Hepatic stellate cell (primary cell): Measurements from ENCODE around the gene LSM10.

Experiments used
- DNase-seq: peaks from one replicate; pipeline ENCODE4 v3.0.0; 2011; ENCODE audit warnings: low spot score

Gene LSM10

DNA sequence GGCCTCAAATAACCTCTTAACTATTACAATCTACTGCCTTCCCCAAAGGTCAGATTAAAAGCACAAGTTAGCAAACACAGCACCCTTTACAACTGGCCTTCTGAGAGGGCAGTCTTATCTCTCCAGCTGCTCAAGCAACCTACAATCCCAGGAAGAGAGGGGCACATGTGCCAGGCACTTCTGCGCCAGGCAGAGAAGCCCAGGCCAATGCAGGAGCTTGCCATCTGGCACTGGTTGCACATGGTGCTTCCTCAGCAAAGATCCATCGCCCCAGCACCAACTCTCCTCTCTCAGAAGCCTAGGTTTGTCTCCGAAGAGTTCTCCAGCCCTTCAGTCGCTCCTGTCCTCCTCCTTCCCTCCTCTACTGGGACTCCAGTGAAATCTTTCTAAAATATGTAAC is 14.5 kb downstream of the LSM10 start:
- DNase-seq = no peak

DNA sequence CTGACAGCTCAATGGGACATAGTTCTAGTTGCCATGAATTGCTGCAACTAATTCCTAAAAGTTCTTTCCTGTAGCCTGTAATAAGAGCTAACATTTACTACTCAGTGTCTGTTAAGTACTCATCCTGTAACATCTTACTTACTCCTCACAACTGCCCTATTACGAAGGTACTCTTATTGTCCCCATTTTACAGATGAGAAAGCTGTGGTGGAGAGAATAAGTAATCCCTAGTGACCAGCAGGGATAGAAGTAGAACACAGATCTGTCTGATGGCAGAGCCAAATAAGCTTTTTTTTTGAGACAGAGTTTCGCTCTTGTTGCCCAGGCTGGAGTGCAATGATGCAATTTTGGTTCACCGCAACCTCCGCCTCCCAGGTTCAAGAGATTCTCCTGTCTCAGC is 15.0 kb downstream of the LSM10 start:
- DNase-seq = no peak

DNA sequence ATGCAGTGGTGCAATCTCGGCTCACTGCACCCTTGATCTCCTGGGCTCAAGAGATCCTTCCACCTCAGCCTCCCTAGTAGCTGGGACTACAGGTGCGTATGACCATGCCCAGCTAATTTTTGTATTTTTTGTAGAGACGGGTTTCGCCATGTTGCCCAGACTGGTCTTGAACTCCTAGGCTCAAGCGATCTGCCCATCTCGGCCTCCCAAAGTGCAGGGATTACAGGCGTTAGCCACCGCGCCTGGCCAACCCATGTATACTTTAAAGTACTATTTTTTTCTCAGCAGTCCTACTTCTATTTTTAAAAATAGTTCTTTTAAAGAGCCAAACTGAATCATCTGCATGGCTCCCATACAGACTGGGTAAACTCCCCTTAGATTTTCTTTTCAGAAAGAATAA is 15.5 kb downstream of the LSM10 start:
- DNase-seq = no peak

DNA sequence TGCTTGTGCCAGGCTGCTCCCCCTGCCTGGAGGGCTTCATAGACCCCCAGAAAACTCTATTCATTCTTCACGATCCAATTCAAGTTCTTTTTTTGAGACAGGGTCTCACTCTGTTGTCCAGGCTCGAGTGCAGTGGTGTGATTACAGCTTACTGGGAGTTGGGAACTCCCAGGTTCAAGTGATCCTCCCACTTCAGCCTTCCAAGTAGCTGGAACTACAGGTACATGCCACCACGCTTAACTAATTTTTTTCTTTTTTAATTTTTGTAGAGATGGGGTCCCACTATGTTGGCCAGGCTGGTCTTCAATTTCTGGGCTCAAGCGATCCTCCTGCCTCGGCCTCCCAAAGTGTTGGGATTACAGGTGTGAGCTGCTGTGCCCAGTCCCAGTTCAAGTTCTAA is 16.3 kb downstream of the LSM10 start:
- no peak for DNase-seq

DNA sequence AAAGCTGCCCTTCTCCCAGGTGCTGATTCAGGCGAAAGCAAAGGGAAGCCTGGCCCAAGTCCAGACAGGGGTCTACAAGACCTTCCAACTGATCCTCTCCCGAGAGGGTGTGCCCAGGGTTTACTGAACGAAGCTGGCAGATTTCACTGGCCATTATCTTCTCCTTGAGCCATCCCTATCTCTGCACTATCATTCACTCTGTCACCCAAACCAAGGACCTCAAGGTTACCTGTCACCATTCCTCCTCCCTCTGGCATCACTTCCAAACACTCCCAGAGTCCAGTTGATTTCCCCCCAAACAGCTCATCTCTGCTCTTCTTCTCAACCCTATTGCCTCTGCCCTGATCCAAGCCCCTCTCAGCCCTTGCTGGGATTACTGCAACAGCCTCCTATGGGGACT is 16.9 kb downstream of the LSM10 start:
- DNase-seq = no peak

DNA sequence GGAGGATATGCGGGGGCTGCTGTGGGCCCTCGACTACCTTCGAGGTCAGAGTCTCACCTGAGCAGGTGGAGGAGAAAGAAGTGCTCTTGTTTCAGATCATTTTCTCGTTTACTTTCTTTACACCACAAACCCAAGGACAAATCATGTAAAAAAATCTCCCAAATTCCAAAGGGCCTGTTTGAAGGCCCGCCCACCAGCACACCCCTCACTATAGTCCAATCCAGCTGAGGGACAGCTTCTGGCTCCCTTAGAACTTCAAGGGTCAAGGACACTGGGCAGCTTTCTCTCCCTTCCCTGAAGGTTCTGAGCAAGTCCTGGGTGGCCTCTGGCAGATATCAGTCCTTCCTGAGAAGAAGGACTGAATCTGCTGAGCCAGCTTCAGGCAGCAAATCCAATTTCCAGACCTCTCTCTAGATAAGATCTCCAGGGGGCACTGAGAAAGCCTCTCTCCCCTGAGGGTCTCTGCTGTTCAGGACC is 17.5 kb downstream of the LSM10 start:
- DNase-seq = no peak

DNA sequence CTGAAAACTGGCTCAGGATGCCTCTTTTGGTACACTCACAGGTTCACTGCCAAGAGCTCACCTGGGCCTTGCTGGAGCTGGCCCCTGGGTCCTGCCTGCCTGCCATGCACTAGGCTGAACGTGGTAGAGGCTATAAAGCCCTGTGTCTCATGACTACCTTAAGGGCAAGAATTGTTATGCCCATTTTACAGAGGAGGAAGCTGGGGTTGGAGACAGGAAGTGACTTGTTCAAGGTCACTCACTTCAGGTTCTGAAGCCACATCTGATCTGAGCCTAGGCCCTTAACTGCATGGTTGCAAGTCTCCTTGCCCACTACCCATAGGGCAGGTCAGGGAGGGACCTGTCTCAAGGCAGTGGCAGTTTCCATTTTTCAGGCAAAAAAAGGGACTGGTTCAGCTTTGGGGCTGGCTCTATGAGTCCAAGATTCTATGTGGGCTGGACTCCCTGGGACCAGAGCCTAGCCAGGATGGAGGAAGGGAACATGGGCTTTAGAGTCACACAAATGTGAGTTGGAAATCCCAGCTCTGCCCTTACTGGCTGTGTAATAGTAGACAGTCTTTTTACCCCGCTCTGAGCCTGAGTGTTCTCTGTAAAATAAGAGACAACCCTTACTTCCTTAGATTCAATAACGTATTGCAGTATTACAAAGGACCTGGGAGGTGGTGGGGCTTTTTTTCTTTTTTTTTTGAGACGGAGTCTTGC is 19.8 kb downstream of the LSM10 start:
- DNase-seq = no peak

DNA sequence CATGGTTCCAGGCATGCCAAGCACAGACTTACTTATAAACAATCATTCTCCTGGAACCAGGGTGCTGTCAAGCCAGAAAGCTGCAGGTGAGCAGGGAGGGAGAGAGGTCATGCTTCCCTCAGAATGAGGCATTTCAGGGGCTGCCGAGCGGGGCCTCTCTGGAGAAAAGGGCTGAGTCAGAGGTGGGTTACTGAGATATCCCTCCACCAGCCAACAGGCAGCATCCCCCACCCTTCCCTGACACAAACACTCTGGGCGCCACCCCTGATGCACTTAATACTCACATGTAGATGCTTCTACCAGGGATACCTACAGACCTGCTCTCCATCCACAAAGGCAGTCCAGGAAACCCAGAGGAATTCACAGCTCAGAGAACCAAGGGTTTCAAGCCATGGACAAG is 25.1 kb downstream of the LSM10 start:
- DNase-seq = no peak

DNA sequence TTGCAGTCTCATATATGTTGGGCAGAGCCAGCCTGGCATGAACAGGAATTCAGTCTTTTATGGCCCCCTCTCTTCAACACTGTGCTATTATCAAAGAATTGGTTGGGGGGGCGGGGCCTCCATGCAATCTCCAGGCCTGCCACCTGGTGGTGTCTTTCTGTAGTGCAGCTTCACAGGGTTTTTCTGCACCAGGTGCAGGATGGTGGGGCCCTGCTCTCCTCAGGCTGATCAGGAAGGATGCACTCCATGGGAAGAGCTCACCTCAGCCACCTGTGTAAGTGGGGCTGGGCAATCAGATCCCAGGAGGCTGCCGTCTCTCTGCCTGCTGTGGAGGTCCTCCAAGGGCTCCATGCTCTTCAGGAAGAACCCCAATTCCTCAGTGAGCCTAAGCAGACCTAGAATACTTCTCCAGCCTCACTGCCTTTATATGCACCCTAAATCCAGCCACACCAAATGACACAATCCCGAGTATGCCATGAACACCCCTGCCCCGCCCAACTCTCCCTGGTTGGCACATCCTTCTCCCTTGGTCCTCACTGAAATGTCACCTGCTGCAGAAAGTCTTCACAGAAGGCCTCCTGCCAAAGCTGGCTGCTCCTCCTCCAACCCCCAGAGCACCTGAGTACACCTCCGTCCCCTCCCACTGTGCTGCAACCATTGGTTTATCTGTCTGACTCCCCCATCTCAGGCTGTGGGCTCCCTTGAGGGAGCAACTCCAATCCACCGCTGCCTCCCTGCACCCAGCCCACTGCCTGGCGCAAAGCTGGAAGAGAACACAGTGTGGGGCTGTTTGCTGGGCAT is 28.4 kb downstream of the LSM10 start:
- peak; percentile 80 for DNase-seq

DNA sequence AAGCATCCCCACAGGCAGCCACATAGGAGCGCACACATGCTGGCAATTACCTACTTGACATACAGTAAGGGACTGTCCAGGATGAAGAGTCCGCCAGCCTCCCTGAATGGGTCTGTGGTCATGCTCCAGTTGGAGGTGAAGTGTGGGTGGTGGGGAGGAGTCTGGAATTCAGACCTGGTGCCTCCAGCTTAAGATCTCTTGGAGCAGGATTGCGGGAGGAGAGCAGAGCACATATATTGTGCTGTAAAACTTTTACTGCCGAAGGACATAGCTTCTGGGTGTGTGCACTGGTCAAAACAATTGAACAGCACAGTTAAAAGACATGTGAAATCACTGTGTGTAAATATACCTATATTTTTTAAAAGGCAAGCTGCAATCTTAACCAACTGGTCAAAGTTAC is 29.9 kb downstream of the LSM10 start:
- DNase-seq = no peak

DNA sequence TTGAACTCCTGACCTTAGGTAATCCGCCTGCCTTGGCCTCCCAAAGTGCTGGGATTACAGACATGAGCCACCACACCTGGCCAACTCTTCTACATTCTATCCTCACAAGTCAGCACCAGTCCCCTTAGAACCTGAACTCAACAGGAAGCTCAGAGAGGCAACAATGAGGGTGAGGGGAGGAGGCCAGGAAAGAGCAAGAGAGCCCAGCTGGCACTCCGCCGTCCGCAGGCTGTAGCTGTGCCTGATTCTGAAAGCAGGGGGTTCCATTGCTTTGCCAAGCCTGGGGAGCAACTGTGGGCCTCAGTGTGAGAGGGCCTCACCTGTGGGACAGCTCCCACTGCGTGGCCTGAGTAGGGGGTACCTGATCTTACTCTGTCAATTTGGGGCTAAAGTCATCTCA is 30.6 kb downstream of the LSM10 start:
- DNase-seq = no peak

DNA sequence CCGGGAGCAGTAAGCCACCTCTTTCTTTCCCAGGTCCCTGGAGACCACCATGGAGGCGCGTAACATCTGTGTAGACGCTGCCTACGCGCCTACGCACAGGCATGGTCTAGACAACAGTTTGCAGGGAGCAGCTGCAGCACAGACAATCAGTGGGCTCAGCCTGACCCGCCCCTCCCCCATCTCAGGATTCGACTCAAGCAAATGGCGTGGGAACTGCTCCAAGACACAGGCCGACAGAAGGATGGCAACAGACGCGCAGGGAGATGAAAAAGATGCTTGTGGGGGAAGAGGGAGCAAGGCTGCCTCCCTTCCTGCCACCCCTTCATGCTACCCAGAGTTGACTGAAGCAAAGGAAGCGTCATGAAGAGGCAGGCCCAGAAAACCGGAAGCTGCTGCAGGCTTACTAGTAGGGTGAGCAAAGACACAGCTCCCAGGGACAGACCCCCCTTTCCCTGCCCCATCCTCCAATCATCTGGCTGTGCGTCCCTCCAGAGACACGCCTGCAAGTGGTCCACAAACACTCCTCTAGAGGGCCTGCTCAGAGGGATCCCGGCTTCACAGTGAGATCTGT is 31.5 kb downstream of the LSM10 start:
- DNase-seq = peak; percentile 61

DNA sequence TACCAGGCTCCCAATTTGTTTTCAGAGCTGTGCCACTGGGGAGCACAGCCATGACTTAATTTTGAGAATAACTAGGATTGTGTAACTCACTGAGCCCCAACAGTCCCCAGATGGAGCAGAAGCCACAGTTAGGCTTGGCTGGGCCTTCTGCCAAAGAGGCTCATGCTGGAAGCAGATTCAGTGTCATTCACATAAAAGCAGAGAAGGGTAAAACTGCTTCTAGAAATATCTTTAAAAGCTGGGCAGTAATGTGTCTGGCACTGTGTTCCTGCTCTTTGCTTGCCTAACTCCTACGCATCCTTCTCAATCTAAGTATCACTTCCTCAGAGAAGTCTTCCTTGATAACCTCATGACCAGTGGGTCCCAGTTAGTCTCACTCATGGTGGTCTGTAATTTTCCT is 32.3 kb downstream of the LSM10 start:
- no peak for DNase-seq

DNA sequence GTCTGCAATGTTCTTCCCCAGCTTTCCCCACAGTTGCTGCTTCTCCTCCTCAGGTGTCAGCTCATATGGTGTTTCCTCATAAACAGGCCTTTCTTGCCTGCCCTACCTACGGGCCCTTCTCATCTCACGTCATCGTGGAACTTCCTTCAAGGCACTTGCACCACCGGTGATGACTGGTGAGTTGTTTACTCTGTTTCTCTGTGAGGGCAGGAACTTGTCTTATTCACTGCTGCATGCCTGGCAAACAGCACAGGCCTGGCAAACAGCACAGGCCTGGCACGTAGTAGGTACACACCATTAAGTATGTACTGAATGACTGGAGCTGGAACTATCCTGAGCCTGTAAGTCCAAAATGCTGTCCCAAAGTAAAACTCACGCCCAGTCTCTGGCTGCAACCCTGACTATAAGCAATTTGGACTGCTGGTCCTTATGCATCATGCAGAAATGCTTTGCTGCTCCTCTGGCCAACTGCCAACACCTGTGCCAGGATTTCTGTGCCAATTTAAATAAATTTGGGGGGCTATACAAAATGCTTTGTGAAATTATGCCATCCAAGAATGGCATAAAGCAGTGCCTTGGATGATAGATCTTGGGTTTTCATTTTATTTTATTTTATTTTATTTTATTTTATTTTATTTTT is 37.7 kb downstream of the LSM10 start:
- DNase-seq = no peak

DNA sequence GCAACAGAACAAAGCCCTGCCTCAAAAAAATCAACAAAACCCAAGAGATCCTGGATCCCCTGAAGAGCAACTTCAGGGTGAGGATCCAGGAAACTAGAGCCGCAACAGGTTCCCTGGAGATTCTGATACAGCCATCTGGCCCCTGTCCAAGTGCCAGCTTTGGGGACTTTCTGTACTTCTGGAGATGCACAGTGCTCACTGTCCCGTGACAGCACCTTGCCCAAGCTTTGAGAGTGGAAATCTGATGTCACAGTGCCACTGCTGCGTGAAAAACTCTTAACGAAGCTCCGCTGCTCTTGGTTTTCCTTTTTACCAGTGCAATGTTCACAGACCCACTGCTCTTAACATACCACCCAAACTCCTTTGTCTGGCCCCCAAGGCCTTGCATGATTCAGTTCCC is 38.3 kb downstream of the LSM10 start:
- no peak for DNase-seq

DNA sequence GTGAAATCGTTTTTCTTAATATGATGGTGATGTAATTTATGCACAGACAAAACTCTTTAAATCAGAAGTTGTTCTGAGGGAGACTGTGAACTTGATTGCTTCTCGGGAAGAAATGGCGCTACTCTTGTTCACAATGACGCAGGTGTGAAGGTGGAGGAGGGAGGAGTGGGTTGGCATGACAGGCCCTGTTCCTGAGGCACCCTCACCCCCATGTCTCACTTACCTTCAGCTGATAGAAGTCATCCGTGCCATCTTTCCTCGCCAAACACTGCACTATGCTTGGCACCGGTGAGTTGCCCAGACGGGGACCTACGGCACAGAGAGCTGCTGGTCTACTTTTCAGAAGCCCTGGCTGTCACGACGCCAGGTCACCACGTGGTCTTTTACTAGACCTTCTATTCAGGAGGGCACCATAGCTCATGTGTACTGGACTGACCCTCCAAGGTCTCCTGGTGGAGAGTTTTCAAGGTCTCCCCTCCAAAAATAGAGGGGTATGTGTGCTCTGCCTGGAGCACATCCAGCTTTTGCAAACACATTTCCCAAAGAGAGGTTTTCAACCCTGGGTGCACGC is 39.1 kb downstream of the LSM10 start:
- DNase-seq = no peak

DNA sequence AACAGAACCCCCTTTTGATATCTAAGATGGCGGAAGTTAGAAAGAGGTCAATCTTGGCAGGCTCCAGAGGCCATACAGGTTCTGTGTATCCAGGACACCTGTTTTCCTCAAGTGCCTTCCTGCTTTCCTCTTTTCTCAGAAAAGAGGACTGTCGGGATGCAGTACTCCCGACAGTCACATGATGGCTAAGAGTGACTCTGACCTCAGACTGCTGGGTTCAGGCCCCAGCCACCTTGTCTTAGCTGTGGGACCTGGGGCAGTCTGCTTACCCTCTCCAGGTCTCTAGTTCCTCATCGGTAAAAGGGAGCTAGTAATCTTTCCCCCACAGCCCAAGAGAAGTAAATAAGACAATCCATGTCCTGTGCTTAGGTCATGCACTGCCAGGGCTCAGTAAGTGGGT is 41.9 kb downstream of the LSM10 start:
- no peak for DNase-seq

DNA sequence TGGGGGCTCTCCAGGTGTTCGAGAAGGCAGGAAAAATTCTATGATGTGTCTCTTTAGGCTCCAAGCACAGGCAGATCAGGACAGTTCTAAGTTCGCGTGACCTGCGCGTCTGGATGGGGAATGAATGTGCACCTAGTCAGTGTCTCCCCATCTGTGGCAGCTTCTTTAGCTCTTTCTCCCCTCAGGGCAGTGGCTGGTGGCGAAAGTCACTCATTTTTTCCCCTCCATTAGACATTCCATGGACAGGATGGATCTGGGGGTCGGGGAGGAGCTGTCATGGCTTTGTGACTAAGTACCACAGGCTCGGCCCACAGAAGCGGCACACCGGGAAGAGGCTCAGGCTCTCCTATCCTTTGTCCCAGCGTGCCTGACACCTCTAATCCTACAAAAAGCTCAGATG is 43.2 kb downstream of the LSM10 start:
- no peak for DNase-seq

DNA sequence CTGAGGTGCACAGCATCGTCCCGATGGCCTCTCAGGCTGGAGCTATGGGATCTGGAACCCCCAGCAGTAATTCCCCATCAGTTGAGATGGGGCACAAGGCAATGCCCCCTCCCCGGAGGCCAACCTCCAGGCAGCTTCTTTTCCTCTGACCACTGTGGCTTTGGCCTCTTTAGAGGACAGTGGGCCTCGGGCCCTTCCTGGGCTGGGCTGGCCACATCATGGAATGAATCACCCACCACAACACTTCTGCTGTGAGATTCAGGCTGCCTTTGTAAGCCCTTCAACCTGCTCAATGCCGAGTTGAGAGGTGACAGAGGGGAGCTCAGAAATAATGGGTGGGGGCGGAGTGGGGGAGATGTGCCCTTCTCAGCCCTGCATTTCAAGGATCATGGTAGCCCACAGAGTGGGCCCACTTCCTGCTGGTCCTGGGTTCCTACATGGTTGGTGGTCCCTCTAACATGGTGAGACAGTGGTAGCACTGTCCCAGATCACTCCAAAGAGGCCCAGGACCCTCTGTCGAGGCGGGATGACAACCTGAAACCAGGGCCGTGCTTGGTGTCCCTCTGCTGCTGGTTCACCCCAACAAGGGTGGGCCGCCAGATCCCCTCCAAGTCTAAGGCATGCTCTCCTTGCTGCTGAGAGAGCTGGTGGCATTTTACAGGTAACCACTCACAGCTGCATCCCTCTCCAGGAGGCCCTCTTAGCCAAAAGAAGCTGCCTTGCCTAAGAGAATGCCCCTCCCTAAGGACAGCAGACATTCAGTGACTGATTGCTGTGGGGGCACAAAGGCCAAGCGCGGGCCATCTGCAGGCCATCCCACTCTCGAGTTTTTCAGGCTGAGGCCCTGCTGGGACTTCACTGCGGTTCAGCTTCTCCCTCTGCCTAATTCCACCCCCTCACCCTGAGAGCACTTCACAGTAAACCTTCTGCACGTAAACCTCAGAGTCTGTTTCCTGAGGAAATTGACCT is 44.5 kb downstream of the LSM10 start:
- peak; percentile 75 for DNase-seq

DNA sequence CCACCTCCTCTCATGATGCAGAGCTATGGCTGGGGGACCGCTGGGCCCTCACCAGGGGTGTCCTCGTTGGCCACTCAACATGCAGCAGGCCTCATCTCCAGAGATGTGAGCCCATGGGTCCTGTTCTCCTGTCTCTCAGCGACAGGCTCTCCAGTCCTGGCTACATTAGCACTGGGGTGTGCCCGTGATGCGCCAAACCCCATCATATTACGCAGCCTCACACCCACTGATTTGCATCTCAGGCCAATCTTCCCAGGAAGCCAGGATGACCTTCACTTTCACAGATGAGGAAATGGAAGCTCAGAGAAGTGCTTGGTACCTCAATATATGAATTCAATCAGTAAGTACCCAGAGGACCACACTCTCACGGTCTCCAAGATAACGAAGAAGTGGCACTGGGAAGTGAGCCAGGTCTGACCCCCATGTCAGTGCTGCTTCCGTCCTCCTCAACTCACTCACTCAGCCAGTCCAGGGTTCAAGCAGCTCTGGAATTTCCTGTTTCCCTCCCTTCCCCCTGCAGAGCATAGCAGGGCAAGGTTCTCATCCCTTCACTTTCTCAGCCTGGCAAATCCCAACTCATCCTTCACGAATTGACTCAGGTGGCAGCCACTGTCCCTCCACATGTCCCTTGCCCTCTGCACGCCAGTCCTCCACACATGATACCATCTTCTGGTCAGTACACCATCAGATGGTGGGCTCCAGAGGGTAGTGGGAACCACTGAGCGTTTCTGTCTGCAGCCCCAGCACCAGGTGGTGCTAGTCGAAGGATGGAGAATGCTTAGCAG is 45.4 kb downstream of the LSM10 start:
- peak; percentile 67 for DNase-seq
